Caco-2 (cell line): ENCODE data around the gene HMGB1. TPM values are rescaled to one million over a fixed set of nuclear protein-coding genes. Genes with fewer than 3 reads are reported as not detected.

Source experiments
- BruUV-seq: library from RNA; stranded (reverse); fragments of 400-500 nt; replicated peaks from 2 replicates; lab custom pipeline; 2021; lab: Mats Ljungman, UMichigan
- CTCF ChIA-PET: fragments of 300-600 bp; sonication (Branson Sonifier 250); formaldehyde crosslinking; loops from one replicate; lab custom pipeline; 2022; ENCODE audit warnings: antibody characterized with exemption; lab: Charles Lee
- POLR2A ChIA-PET: fragments of 300-600 bp; sonication (Branson Sonifier 250); formaldehyde crosslinking; loops from one replicate; lab custom pipeline; 2022; ENCODE audit warnings: antibody characterized with exemption; lab: Charles Lee
- DNase-seq, 2 experiments: peaks; one replicate each; pipeline versions ENCODE4 v3.0.0 to v3.0.0-alpha.2; 2020 to 2022
- H3K27me3 ChIP-seq: replicated peaks from 2 replicates; pipeline ENCODE4 v1.6.0; 2011; ENCODE audit warnings: low read length; ENCODE audit not compliant: control insufficient read depth, insufficient read depth
- H3K36me3 ChIP-seq: 2 replicates; pipeline ENCODE4 v1.5.1; 2011; ENCODE audit warnings: low read length; ENCODE audit not compliant: control insufficient read depth, insufficient read depth
- H3K4me1 ChIP-seq: fragments of 250-450 bp; sonication (Bioruptor Pico); 2 replicates; pipeline ENCODE4 v1.5.1; 2020; ENCODE audit warnings: mild to moderate bottlenecking
- H3K4me3 ChIP-seq: 2 replicates; pipeline ENCODE4 v1.5.1; 2011; ENCODE audit warnings: low read depth, mild to moderate bottlenecking, control low read depth, low read length
- H3K9me3 ChIP-seq: fragments of 250-450 bp; sonication (Bioruptor Pico); 2 replicates; pipeline ENCODE4 v1.5.1; 2020; ENCODE audit warnings: mild to moderate bottlenecking, moderate library complexity
- H3K27ac Mint-ChIP-seq: one replicate; pipeline ENCODE4 v1.8.0; 2022; ENCODE audit warnings: mixed read lengths; ENCODE audit not compliant: unreplicated experiment
- H3K27me3 Mint-ChIP-seq: one replicate; pipeline ENCODE4 v1.8.0; 2022; ENCODE audit warnings: mixed read lengths; ENCODE audit not compliant: insufficient read depth, unreplicated experiment
- H3K36me3 Mint-ChIP-seq: one replicate; pipeline ENCODE4 v1.8.0; 2022; ENCODE audit warnings: mild to moderate bottlenecking, mixed read lengths; ENCODE audit not compliant: insufficient read depth, unreplicated experiment
- H3K4me1 Mint-ChIP-seq: one replicate; pipeline ENCODE4 v1.8.0; 2022; ENCODE audit warnings: low read depth, mixed read lengths; ENCODE audit not compliant: unreplicated experiment
- H3K4me3 Mint-ChIP-seq: one replicate; pipeline ENCODE4 v1.8.0; 2022; ENCODE audit warnings: mild to moderate bottlenecking, moderate library complexity, mixed read lengths; ENCODE audit not compliant: unreplicated experiment
- H3K9me3 Mint-ChIP-seq: one replicate; pipeline ENCODE4 v1.8.0; 2022; ENCODE audit warnings: mixed read lengths; ENCODE audit not compliant: unreplicated experiment
- CTCF ChIP-seq, 2 experiments: fragments of 200-600 bp in 1 of 2; IDR thresholded peaks; 1 replicate in 1 of 2; 2 replicates in 1 of 2; pipeline versions ENCODE4 v1.5.1 to v1.8.0; 2011 to 2022; ENCODE audit warnings: antibody characterized with exemption in 1 of 2, control low read depth in 1 of 2, inconsistent platforms in 1 of 2, low read depth in 1 of 2, low read length in 1 of 2, mild to moderate bottlenecking in 1 of 2, moderate library complexity in 1 of 2; ENCODE audit not compliant: insufficient read depth in 1 of 2, severe bottlenecking in 1 of 2, unreplicated experiment in 1 of 2
- intact Hi-C: fragments of 100-400 bp; cut with micrococcal nuclease; formaldehyde crosslinking; loops from one replicate; pipeline ENCODE4 v1.10.0; 2022; ENCODE audit not compliant: unreplicated experiment
- total RNA-seq: library from RNA; stranded (reverse); gene quantifications from 2 replicates; pipeline ENCODE4 v1.2.3, GENCODE V29; 2022

Gene HMGB1
- total RNA-seq, 1 experiment from 2014 or later = 598 TPM

- Mint-ChIP-seq H3K27me3 (no peaks in the 10 kb centered on the region), H3K9me3 (no peaks in the 10 kb centered on the region), H3K36me3 (no peaks in the 10 kb centered on the region), H3K4me3 (no peak overlapping the region), H3K27ac (no peak overlapping the region), H3K4me1 (no peaks in the 10 kb centered on the region)
- intact Hi-C loops = no loop called here
- Histone ChIP-seq H3K9me3 (no peaks in the 10 kb centered on the region), H3K4me3 (no peak overlapping the region), H3K36me3 (no peaks in the 10 kb centered on the region), H3K4me1 (no peaks in the 10 kb centered on the region), H3K27me3 (no peaks in the 10 kb centered on the region)
- ChIA-PET POLR2A (no interaction called here), CTCF (no interaction called here)
- no peak for DNase-seq
- no TSS peak for BruUV-seq
- TF ChIP-seq CTCF (IDR thresholded peaks at IDR 0.05; ENCODE audit: insufficient read depth in 1 of 2, low read depth in 1 of 2, low read length in 1 of 2, severe bottlenecking in 1 of 2, unreplicated experiment in 1 of 2) = no peak
Measured at GRCh38 chr13:30440910-30441703, 24.6 kb downstream of the HMGB1 start.

- no peaks in the 10 kb centered on the region for H3K4me1 ChIP-seq
- no peak overlapping the region for H3K27ac Mint-ChIP-seq
- H3K9me3 ChIP-seq = no peaks in the 10 kb centered on the region
- no peaks in the 10 kb centered on the region for H3K36me3 ChIP-seq
- DNase-seq = no peak
- no peak overlapping the region for H3K4me3 Mint-ChIP-seq
- no peaks in the 10 kb centered on the region for H3K9me3 Mint-ChIP-seq
- no peaks in the 10 kb centered on the region for H3K27me3 Mint-ChIP-seq
- intact Hi-C loops = no loop called here
- no peaks in the 10 kb centered on the region for H3K27me3 ChIP-seq
- no peaks in the 10 kb centered on the region for H3K36me3 Mint-ChIP-seq
- H3K4me1 Mint-ChIP-seq = no peaks in the 10 kb centered on the region
- POLR2A ChIA-PET = no interaction called here
- BruUV-seq = no TSS peak
- CTCF ChIA-PET = no interaction called here
- TF ChIP-seq CTCF (IDR thresholded peaks at IDR 0.05; ENCODE audit: insufficient read depth in 1 of 2, low read depth in 1 of 2, low read length in 1 of 2, severe bottlenecking in 1 of 2, unreplicated experiment in 1 of 2) = no peak
- H3K4me3 ChIP-seq = no peak overlapping the region
Measured at GRCh38 chr13:30438286-30438685, 27.4 kb downstream of the HMGB1 start.

- Histone ChIP-seq H3K9me3 (no peaks in the 10 kb centered on the region), H3K4me3 (no peak overlapping the region), H3K36me3 (no peaks in the 10 kb centered on the region), H3K27me3 (no peaks in the 10 kb centered on the region), H3K4me1 (no peaks in the 10 kb centered on the region)
- no peaks in the 10 kb centered on the region for H3K9me3 Mint-ChIP-seq
- no peak for DNase-seq
- no TSS peak for BruUV-seq
- ChIA-PET CTCF (interaction anchor here (0.7 kb wide), 1 partner anchor 15 kb away, joined by 3 read pairs; no protein-coding TSS in a partner anchor), POLR2A (no interaction called here)
- H3K27me3 Mint-ChIP-seq = no peaks in the 10 kb centered on the region
- H3K4me1 Mint-ChIP-seq = no peaks in the 10 kb centered on the region
- H3K36me3 Mint-ChIP-seq = no peaks in the 10 kb centered on the region
- TF ChIP-seq CTCF (IDR thresholded peaks at IDR 0.05; ENCODE audit: insufficient read depth in 1 of 2, low read depth in 1 of 2, low read length in 1 of 2, severe bottlenecking in 1 of 2, unreplicated experiment in 1 of 2) = no peak
- intact Hi-C loops = no loop called here
- H3K4me3 Mint-ChIP-seq = no peak overlapping the region
- no peak overlapping the region for H3K27ac Mint-ChIP-seq
Measured at GRCh38 chr13:30437177-30437576, 28.6 kb downstream of the HMGB1 start.
